OCI-LY3 (cell line): ENCODE measurements around the gene PIP5K1B.
A peak's percentile ranks its signal among the peaks of the same experiment; 100 is the strongest.

Experiments used
- H2AFZ ChIP-seq: fragments of 200-600, 300-600 bp; shearing (Covaris generic); 2 replicates; pipeline ENCODE4 v1.6.0; 2014; ENCODE audit warnings: antibody characterized with exemption, low read depth, low read length
- H3K27ac ChIP-seq: fragments of 200-600, 300-600 bp; sonication (generic); 2 replicates; pipeline ENCODE4 v1.5.1; 2014; ENCODE audit warnings: mild to moderate bottlenecking, low read length, moderate library complexity, mixed read lengths
- H3K27me3 ChIP-seq: fragments of 200-600, 300-600 bp; sonication (generic); 2 replicates; pipeline ENCODE4 v1.6.1; 2014; ENCODE audit warnings: low read depth, low read length, mixed read lengths
- H3K36me3 ChIP-seq: fragments of 200-600, 300-600 bp; sonication (generic); replicated peaks from 2 replicates; pipeline ENCODE3; 2014; ENCODE audit warnings: low read depth, low read length, mixed read lengths
- H3K4me1 ChIP-seq: fragments of 300-600, 200-600 bp; sonication (generic); 2 replicates; pipeline ENCODE4 v1.6.1; 2014; ENCODE audit warnings: low read length, mixed read lengths
- H3K4me2 ChIP-seq: fragments of 200-600, 300-600 bp; sonication (generic); 2 replicates; pipeline ENCODE4 v1.6.1; 2014; ENCODE audit warnings: low read length, mixed read lengths
- H3K4me3 ChIP-seq: fragments of 300-600, 200-600 bp; sonication (generic); 2 replicates; pipeline ENCODE4 v1.5.1; 2014; ENCODE audit warnings: antibody characterized with exemption, mild to moderate bottlenecking, low read length, moderate library complexity
- H3K79me2 ChIP-seq: fragments of 300-600, 200-600 bp; shearing (Covaris generic); 2 replicates; pipeline ENCODE4 v1.6.1; 2014; ENCODE audit warnings: mild to moderate bottlenecking, low read length, mixed read lengths
- H3K9ac ChIP-seq: fragments of 300-600, 200-600 bp; shearing (Covaris generic); 2 replicates; pipeline ENCODE4 v1.6.0; 2014; ENCODE audit warnings: mild to moderate bottlenecking, low read length, moderate library complexity
- H3K9me3 ChIP-seq: fragments of 200-600, 300-600 bp; shearing (Covaris generic); 2 replicates; pipeline ENCODE4 v1.6.1; 2014; ENCODE audit warnings: low read length, mixed read lengths; ENCODE audit not compliant: insufficient read depth
- H4K20me1 ChIP-seq: fragments of 200-600, 300-600 bp; sonication (generic); 2 replicates; pipeline ENCODE4 v1.6.1; 2016; ENCODE audit warnings: low read length, mixed read lengths; ENCODE audit not compliant: insufficient read depth
- CTCF ChIP-seq: fragments of 200-600, 300-600 bp; sonication (generic); IDR thresholded peaks from 2 replicates; pipeline ENCODE4 v1.5.1; 2014; ENCODE audit warnings: antibody characterized with exemption, low read length, low read depth
- EZH2phosphoT487 ChIP-seq: fragments of 200-600 bp; shearing (Covaris generic); IDR thresholded peaks from 2 replicates; pipeline ENCODE4 v1.6.1; 2018; ENCODE audit warnings: antibody characterized with exemption, mixed run types, low read depth

The PIP5K1B gene

DNA sequence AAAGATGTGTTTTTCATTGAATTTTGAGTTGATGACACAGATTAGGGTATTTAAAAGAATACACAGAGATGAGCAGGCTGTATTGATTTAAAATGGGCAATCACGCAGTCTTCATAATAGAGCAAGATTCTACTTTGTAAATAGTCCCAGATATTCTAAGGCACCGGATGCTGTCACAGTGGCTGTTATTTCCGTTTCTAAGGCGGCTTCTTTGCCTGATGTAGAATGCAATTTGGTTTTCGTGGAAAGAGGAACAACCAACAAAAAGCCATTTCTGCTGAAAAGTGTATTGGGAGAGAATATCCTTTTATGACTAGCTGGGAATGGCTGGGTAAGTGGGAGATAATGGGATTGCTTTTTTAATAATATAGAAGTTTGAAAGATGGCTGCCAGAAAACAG lies 291.4 kb downstream of the PIP5K1B start:
- H3K4me3 ChIP-seq: 0 out of 2 replicates have a peak overlapping the region, but pooled peaks have one; percentile 20
- H3K9ac ChIP-seq: no peak overlapping the region
- no peaks in the 10 kb centered on the region for H3K36me3 ChIP-seq
- no peak overlapping the region; the same call in 1 of the 2 replicates for H2AFZ ChIP-seq
- H3K4me2 ChIP-seq: no peak overlapping the region
- H3K9me3 ChIP-seq: no peaks in the 10 kb centered on the region
- no peaks in the 10 kb centered on the region for H4K20me1 ChIP-seq
- no peak overlapping the region for H3K27ac ChIP-seq
- no peaks in the 10 kb centered on the region for H3K79me2 ChIP-seq
- 0 out of 2 replicates have a peak, but pooled peaks cover under 1% of the 10 kb centered on the region for H3K4me1 ChIP-seq
- peaks cover 14% of the 10 kb centered on the region for H3K27me3 ChIP-seq
- TF ChIP-seq CTCF (no peak), EZH2phosphoT487 (no peak)

DNA sequence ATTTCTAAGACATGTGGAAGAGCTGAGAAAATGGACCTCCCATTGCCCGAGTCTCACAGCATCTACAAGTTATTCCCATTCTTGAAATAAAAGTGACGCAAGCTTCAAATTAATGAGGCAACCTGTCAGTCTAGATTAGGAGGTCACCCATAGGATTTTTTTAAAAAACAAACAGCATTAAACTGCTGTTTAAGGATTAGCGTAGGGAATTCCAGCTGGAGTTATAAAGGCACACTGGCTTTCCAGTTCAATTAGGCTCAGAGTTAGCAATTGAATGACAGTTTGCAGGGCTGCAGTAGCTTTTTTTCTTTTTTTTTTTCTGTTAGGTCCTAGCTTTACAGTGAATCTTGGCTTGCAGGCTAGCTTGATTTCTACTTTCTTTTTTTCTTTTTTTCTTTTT lies 292.6 kb downstream of the PIP5K1B start:
- Histone ChIP-seq H3K9me3 (no peaks in the 10 kb centered on the region), H3K4me1 (peaks cover 7% of the 10 kb centered on the region; the same call in 1 of the 2 replicates), H3K36me3 (no peaks in the 10 kb centered on the region), H3K79me2 (no peaks in the 10 kb centered on the region), H2AFZ (no peak overlapping the region), H3K4me2 (no peak overlapping the region), H3K27me3 (peaks cover 20% of the 10 kb centered on the region), H4K20me1 (no peaks in the 10 kb centered on the region), H3K9ac (no peak overlapping the region), H3K27ac (no peak overlapping the region), H3K4me3 (no peak overlapping the region)
- TF ChIP-seq CTCF (no peak), EZH2phosphoT487 (no peak)

DNA sequence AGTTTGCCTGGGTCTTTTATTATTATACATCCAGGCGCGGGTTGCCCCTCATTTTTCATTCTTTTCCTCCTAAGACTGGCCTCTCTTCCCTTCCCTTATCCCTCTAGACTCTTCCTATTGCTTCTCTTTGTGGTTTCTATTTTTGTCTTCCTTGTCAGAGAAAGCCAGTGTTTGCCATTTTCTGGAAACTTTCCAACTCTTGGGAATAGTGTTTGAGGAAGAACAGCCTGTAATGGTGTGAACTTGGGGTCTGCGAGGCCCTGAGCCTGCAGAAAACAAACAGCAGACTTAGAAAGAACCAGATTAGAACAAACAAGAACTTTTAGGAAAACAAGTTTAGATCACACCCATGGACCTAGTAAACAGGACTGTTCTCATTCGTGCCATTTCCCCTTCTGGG lies 293.3 kb downstream of the PIP5K1B start:
- no peak overlapping the region for H3K4me3 ChIP-seq
- TF ChIP-seq CTCF: no peak
- no peak for TF ChIP-seq EZH2phosphoT487
- no peaks in the 10 kb centered on the region for H3K36me3 ChIP-seq
- no peak overlapping the region for H2AFZ ChIP-seq
- peaks cover 7% of the 10 kb centered on the region; the same call in 1 of the 2 replicates for H3K4me1 ChIP-seq
- no peak overlapping the region for H3K27ac ChIP-seq
- H3K9ac ChIP-seq: no peak overlapping the region
- H3K4me2 ChIP-seq: no peak overlapping the region
- no peaks in the 10 kb centered on the region for H4K20me1 ChIP-seq
- no peaks in the 10 kb centered on the region for H3K79me2 ChIP-seq
- H3K27me3 ChIP-seq: peaks cover 25% of the 10 kb centered on the region
- no peaks in the 10 kb centered on the region for H3K9me3 ChIP-seq

- TF ChIP-seq EZH2phosphoT487: no peak
- no peak for TF ChIP-seq CTCF
- Histone ChIP-seq H3K27ac (no peak overlapping the region), H4K20me1 (no peaks in the 10 kb centered on the region), H3K4me1 (peaks cover 7% of the 10 kb centered on the region; the same call in 1 of the 2 replicates), H3K9me3 (no peaks in the 10 kb centered on the region), H3K4me3 (no peak overlapping the region), H3K4me2 (no peak overlapping the region), H3K27me3 (peaks cover 28% of the 10 kb centered on the region), H2AFZ (no peak overlapping the region), H3K79me2 (no peaks in the 10 kb centered on the region), H3K9ac (no peak overlapping the region), H3K36me3 (no peaks in the 10 kb centered on the region)
These were observed 293.8 kb downstream of the PIP5K1B start for GRCh38 chr9:68998812-68999211.
